Glomerular visceral epithelial cell (primary cell): ENCODE results near the gene APOA5.
"Not testable (repeated sequence)": the region's sequence is repeated elsewhere in the genome, so short reads cannot be mapped to it uniquely, and the experiment has no call there.

ENCODE experiments used
- DNase-seq: peaks from one replicate; pipeline ENCODE4 v3.0.0-alpha.2; 2016; ENCODE audit errors: extremely low spot score

APOA5 gene

GRCh38 chr11:116791813-116792143 lies at the start of gene APOA5:
TSS of gene APOA5 (minus strand) at chr11:116791879. CDS start at chr11:116791860, 19 bp downstream.
- DNase-seq, result no peak

- no peak for DNase-seq
Measured at GRCh38 chr11:116840746-116841296, 49.1 kb upstream of the APOA5 start.

GRCh38 chr11:116840224-116840745 lies 48.6 kb upstream of the APOA5 start:
- DNase-seq, result no peak

GRCh38 chr11:116838321-116839084 lies 46.8 kb upstream of the APOA5 start:
- DNase-seq, result no peak

- no peak for DNase-seq
Measured at GRCh38 chr11:116837231-116838091, 45.8 kb upstream of the APOA5 start, which contains the start of gene APOA1. TSS of gene APOA1 (minus strand) at chr11:116837622. CDS start at chr11:116837387, 235 bp downstream.

GRCh38 chr11:116836632-116836991 lies 44.9 kb upstream of the APOA5 start:
- no peak for DNase-seq

GRCh38 chr11:116835791-116836631 lies 44.3 kb upstream of the APOA5 start:
- peak; percentile 92 for DNase-seq

- no peak for DNase-seq
Measured at GRCh38 chr11:116835042-116835772, 43.5 kb upstream of the APOA5 start.

- DNase-seq, result not testable (repeated sequence)
Measured at GRCh38 chr11:116834535-116835041, 42.9 kb upstream of the APOA5 start.

- DNase-seq, result no peak
Measured at GRCh38 chr11:116833816-116834534, 42.3 kb upstream of the APOA5 start.

GRCh38 chr11:116833491-116833815 lies 41.8 kb upstream of the APOA5 start:
- no peak for DNase-seq

- no peak for DNase-seq
Measured at GRCh38 chr11:116832350-116833290, 40.9 kb upstream of the APOA5 start.

- DNase-seq, result no peak
Measured at GRCh38 chr11:116831790-116832349, 40.2 kb upstream of the APOA5 start.

- DNase-seq, result no peak
Measured at GRCh38 chr11:116830184-116830912, 38.7 kb upstream of the APOA5 start.

- no peak for DNase-seq
Measured at GRCh38 chr11:116829525-116830183, 38.0 kb upstream of the APOA5 start, which contains the start of gene APOC3. TSS of gene APOC3 (plus strand) at chr11:116829907. CDS start at chr11:116830583, 676 bp downstream.

GRCh38 chr11:116828632-116829524 lies 37.2 kb upstream of the APOA5 start:
- DNase-seq, result no peak
